Neural progenitor cell (in vitro differentiated cells): Measurements from ENCODE around the gene SOCS3.

Experiments
- EZH2 ChIP-seq: fragments of 200-600 bp; sonication (generic); IDR thresholded peaks from 2 replicates; pipeline ENCODE4 v1.6.1; 2017; ENCODE audit warnings: antibody characterized with exemption, mild to moderate bottlenecking, moderate library complexity
- TF ChIP-seq, protein P1 (sequence below): fragments of 200-600 bp; sonication (generic); IDR thresholded peaks from 2 replicates; pipeline ENCODE4 v1.5.1; 2017; ENCODE audit warnings: antibody characterized with exemption, mild to moderate bottlenecking

DNA sequence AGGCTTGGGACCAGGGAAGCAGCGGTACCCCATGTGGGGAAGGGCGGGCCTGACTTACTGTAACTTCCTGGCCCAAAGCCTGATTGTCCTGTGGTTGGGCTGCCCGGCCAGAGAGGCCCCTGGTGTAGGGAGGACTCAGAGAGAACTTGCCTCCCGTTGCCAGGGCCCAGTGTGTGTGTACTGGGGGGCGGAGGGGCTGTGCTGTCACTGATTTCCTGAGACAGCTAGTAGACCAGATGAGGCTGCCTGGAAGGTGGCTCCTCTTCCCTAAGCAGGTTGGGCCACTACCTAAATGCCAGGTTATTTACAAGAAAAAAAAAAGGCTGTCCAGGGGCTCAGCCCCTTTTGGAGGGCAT, 16.7 kb downstream of the SOCS3 start:
- no peak for TF ChIP-seq EZH2
- TF ChIP-seq, protein P1, sequence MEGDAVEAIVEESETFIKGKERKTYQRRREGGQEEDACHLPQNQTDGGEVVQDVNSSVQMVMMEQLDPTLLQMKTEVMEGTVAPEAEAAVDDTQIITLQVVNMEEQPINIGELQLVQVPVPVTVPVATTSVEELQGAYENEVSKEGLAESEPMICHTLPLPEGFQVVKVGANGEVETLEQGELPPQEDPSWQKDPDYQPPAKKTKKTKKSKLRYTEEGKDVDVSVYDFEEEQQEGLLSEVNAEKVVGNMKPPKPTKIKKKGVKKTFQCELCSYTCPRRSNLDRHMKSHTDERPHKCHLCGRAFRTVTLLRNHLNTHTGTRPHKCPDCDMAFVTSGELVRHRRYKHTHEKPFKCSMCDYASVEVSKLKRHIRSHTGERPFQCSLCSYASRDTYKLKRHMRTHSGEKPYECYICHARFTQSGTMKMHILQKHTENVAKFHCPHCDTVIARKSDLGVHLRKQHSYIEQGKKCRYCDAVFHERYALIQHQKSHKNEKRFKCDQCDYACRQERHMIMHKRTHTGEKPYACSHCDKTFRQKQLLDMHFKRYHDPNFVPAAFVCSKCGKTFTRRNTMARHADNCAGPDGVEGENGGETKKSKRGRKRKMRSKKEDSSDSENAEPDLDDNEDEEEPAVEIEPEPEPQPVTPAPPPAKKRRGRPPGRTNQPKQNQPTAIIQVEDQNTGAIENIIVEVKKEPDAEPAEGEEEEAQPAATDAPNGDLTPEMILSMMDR: no peak
